ENCODE results near the gene FASTK. TPM values are rescaled to one million over a fixed set of nuclear protein-coding genes. Genes with fewer than 3 reads are reported as not detected.

FASTK gene
- total and polyA plus RNA-seq, 12 donors = 65.0 to 246 (median 77.1) TPM

- H3K4me1 ChIP-seq = peaks cover 34 to 60% (median 55%) of the 10 kb centered on the region in 9 donors
- no peaks in the 10 kb centered on the region for H3K9me3 ChIP-seq
- intact Hi-C loops (cut with DNase I) = loop anchor here in 8 of 10 donors (1.0 to 10.0 kb wide), 7 partner anchors 21 to 55 kb away; partner anchors contain the start of genes FASTK (in 5 of the 8), ABCB8 (in 2 of the 8) and AGAP3 (in 1 of the 8)
- peak within 1 kb of the TSS; percentile 70 to 95 (median 88) for H3K4me3 ChIP-seq
- H3K36me3 ChIP-seq = peaks cover 0 to 15% (median 3%) of the 10 kb centered on the region in 9 donors
- no peaks in the 10 kb centered on the region for H3K27me3 ChIP-seq
- peak; percentile 56 to 76 (median 63) for ATAC-seq
- 1% methylated on average over 61 to 75 of the region's 75 CpGs for WGBS, 2 donors
- peak; percentile 84 to 86 for DNase-seq
- TF ChIP-seq CTCF (IDR thresholded peaks at IDR 0.05) = peak; percentile 15 to 72 (median 57)
- H3K27ac ChIP-seq = peak within 1 kb of the TSS; percentile 94 to 98 (median 97)
These were observed 21.1 kb downstream of the FASTK start, which contains the start of gene SLC4A2 for GRCh38 chr7:151059367-151060112. Gene SLC4A2, plus strand, starts transcription at chr7:151059589. Its CDS starts 2,399 bp downstream, at chr7:151061988.

DNA sequence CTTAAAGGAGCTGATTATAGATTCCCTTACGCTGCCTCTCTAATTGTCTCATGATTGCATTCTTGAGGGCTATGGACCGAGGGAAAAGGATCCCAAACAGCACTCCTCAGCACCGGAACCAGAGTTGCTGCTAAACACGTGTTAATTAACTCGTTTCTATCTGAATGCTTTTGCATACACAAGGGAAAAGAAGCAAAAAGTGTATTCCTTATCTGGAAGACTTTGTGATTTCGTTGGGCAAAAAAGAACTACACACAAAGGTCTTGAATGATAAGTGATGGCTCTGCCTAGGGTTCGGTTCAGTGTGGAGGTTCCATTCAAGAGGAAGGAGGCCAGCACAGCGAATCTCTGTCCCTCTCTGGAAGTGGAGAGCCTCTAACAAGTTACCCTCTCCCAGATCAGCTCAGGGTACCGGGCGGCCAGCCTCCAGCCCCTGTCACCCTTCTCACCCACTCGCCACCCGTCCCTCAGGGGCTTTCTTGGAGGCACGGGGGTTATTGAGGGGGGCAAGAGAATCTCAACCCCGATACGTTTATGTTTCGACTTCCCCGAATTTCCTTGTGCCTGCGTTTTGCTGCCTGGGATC lies 21.7 kb downstream of the FASTK start:
- no peak for TF ChIP-seq CTCF (IDR thresholded peaks at IDR 0.05)
- intact Hi-C loops (cut with DNase I) = loop anchor here in 8 of 10 donors (1.0 to 10.0 kb wide), 6 partner anchors 22 to 56 kb away; partner anchors contain the start of genes FASTK (in 5 of the 8), ABCB8 (in 3 of the 8) and AGAP3 (in 1 of the 8)
- ATAC-seq = no peak
- peak overlapping the region; percentile 94 to 98 (median 97) for H3K27ac ChIP-seq
- DNase-seq = no peak
- no peaks in the 10 kb centered on the region for H3K9me3 ChIP-seq
- peaks cover 34 to 60% (median 55%) of the 10 kb centered on the region in 9 donors for H3K4me1 ChIP-seq
- WGBS, 2 donors = 4 to 7% methylated on average over 18 of the region's 18 CpGs
- no peaks in the 10 kb centered on the region for H3K27me3 ChIP-seq
- H3K36me3 ChIP-seq = peaks cover 0 to 9% (median 0%) of the 10 kb centered on the region in 9 donors
- H3K4me3 ChIP-seq = peak overlapping the region; percentile 70 to 95 (median 88)

DNA sequence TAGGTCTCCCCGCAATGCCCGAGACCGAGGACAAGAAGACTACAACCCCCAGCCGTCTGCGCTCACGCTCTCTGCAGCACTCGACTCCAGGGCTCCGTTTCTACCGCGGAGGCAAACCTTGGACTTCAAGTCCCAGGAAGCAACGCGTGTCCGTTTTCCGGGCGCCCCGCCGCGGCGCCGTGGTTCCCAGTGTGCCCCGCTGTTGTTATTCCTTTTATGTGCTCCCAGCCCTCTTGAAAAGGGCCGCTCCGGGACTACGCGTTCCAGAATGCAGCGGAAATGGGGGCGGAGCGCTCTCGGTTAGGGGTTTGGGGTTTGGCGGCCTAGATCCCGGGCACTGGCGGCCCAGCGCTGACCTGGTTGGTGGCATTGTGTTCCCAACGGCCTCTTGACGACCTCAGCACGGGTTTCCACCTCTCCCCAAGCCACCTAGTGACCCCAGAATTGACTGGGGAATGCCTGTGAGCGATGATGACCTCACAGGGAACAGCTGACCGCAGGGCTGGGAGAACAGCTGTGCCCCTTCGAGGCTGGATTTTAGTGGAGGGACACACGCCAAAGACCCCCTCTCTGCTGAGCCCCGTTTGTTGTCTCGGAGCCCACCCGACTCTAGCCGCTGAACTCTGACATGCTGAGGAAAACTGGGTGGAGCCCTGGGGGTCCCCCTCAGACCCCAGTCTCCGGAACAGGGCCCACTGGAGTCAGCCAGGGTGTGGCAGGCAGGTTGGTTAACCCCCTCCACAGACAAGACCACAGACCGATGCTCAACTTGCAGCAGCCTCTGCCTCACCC lies 22.4 kb downstream of the FASTK start:
- intact Hi-C loops (cut with DNase I) = loop anchor here in 7 of 10 donors (1.0 to 10.0 kb wide), 6 partner anchors 23 to 57 kb away; partner anchors contain the start of genes FASTK (in 5 of the 7), ABCB8 (in 2 of the 7) and AGAP3 (in 1 of the 7)
- TF ChIP-seq CTCF (IDR thresholded peaks at IDR 0.05) = peak in 1 of 9 donors; percentile 18

More for the DNA sequence above, 22.4 kb downstream of the FASTK start:
- Histone ChIP-seq H3K9me3 (no peaks in the 10 kb centered on the region), H3K36me3 (peaks cover 0 to 12% (median 0%) of the 10 kb centered on the region in 9 donors), H3K4me1 (peaks cover 33 to 55% (median 50%) of the 10 kb centered on the region in 9 donors), H3K4me3 (peak overlapping the region; percentile 22 to 95 (median 88)), H3K27me3 (no peaks in the 10 kb centered on the region), H3K27ac (peak overlapping the region; percentile 94 to 98 (median 97))
- 1 to 2% methylated on average over 46 of the region's 46 CpGs for WGBS, 2 donors
- peak; percentile 89 to 93 (median 90) for ATAC-seq
- DNase-seq = peak; percentile 98 to 99
